LNCAP (cell line): ENCODE results near the gene RBM4.

Experiments
- CTCF ChIP-seq: fragments of 450-650 bp; IDR thresholded peaks from 2 replicates; pipeline ENCODE4 v1.5.1; 2017; ENCODE audit warnings: mild to moderate bottlenecking

Gene RBM4

GRCh38 chr11:66652651-66653050 is 14.1 kb downstream of the RBM4 start:
- no peak for TF ChIP-seq CTCF

- TF ChIP-seq CTCF, result no peak
Observed at GRCh38 chr11:66653123-66653522, 14.6 kb downstream of the RBM4 start.

GRCh38 chr11:66659763-66660162 is 21.3 kb downstream of the RBM4 start:
- no peak for TF ChIP-seq CTCF

- no peak for TF ChIP-seq CTCF
Observed at GRCh38 chr11:66663741-66664296, 25.3 kb downstream of the RBM4 start.

- TF ChIP-seq CTCF, result no peak
Observed at GRCh38 chr11:66665369-66665768, 26.9 kb downstream of the RBM4 start.

GRCh38 chr11:66670816-66671215 is 32.3 kb downstream of the RBM4 start:
- TF ChIP-seq CTCF, result no peak

GRCh38 chr11:66674964-66675602 is 36.6 kb downstream of the RBM4 start:
- TF ChIP-seq CTCF, result no peak
